Measurements from ENCODE around the gene FICD. TPM values are rescaled to one million over a fixed set of nuclear protein-coding genes. Genes with fewer than 3 reads are reported as not detected.
A peak's percentile ranks its signal among the peaks of the same experiment; 100 is the strongest.

The FICD gene
- total and polyA plus RNA-seq, 2 donors (not counting 1 experiment from before 2014, with no cell fraction given), result 1.9 to 8.6 TPM

- Histone ChIP-seq H3K9me3 (ENCODE audit: control insufficient read depth, insufficient read depth, low read depth, low read length) (no peaks in the 10 kb centered on the region), H3K27me3 (ENCODE audit: control insufficient read depth, insufficient read depth, low read length) (no peaks in the 10 kb centered on the region), H3K36me3 (ENCODE audit: control insufficient read depth, insufficient read depth, low read length) (no peaks in the 10 kb centered on the region), H3K9ac (ENCODE audit: insufficient read depth, low read length) (no peak overlapping the region), H3K4me1 (ENCODE audit: control insufficient read depth, extremely low read depth, insufficient read depth, low read length) (no peaks in the 10 kb centered on the region), H3K79me2 (ENCODE audit: control insufficient read depth, insufficient read depth, low read length) (no peaks in the 10 kb centered on the region), H3K4me3 (replicated peaks in 1 of 4; ENCODE audit: control extremely low read depth in 1 of 4, insufficient read depth in 1 of 4, low read depth in 3 of 4, low read length in 4 of 4) (no peak overlapping the region), H2AFZ (ENCODE audit: low read length) (no peak overlapping the region), H4K20me1 (ENCODE audit: control insufficient read depth, extremely low read depth, insufficient read depth, low read length) (no peaks in the 10 kb centered on the region), H3K4me2 (ENCODE audit: extremely low read depth, insufficient read depth, low read length) (no peak overlapping the region), H3K27ac (ENCODE audit: insufficient read depth, low read length) (no peak overlapping the region)
- TF ChIP-seq EZH2 (IDR thresholded peaks at IDR 0.05; ENCODE audit: low read length, missing control alignments), result no peak
- no peak for TF ChIP-seq CTCF (conservative IDR thresholded peaks at IDR 0.05 in 1 of 2, IDR thresholded peaks at IDR 0.05 in 1 of 2; ENCODE audit: low read depth in 1 of 2, low read length in 2 of 2)
- peak in 1 of 2 donors; percentile 41 for DNase-seq (ENCODE audit: low read depth in 2 of 2)
Observed at GRCh38 chr12:108482717-108483212, 32.3 kb upstream of the FICD start.

GRCh38 chr12:108483213-108484059, 31.6 kb upstream of the FICD start:
- Histone ChIP-seq H3K27me3 (ENCODE audit: control insufficient read depth, insufficient read depth, low read length) (no peaks in the 10 kb centered on the region), H3K4me1 (ENCODE audit: control insufficient read depth, extremely low read depth, insufficient read depth, low read length) (no peaks in the 10 kb centered on the region), H3K9me3 (ENCODE audit: control insufficient read depth, insufficient read depth, low read depth, low read length) (no peaks in the 10 kb centered on the region), H3K36me3 (ENCODE audit: control insufficient read depth, insufficient read depth, low read length) (no peaks in the 10 kb centered on the region), H2AFZ (ENCODE audit: low read length) (no peak overlapping the region), H3K9ac (ENCODE audit: insufficient read depth, low read length) (no peak overlapping the region), H3K79me2 (ENCODE audit: control insufficient read depth, insufficient read depth, low read length) (no peaks in the 10 kb centered on the region), H4K20me1 (ENCODE audit: control insufficient read depth, extremely low read depth, insufficient read depth, low read length) (no peaks in the 10 kb centered on the region), H3K4me3 (replicated peaks in 1 of 4; ENCODE audit: control extremely low read depth in 1 of 4, insufficient read depth in 1 of 4, low read depth in 3 of 4, low read length in 4 of 4) (no peak overlapping the region), H3K27ac (ENCODE audit: insufficient read depth, low read length) (no peak overlapping the region), H3K4me2 (ENCODE audit: extremely low read depth, insufficient read depth, low read length) (no peak overlapping the region)
- DNase-seq (ENCODE audit: low read depth in 2 of 2), result no peak
- TF ChIP-seq EZH2 (IDR thresholded peaks at IDR 0.05; ENCODE audit: low read length, missing control alignments) (no peak), CTCF (conservative IDR thresholded peaks at IDR 0.05 in 1 of 2, IDR thresholded peaks at IDR 0.05 in 1 of 2; ENCODE audit: low read depth in 1 of 2, low read length in 2 of 2) (no peak)

GRCh38 chr12:108484431-108484830, 30.6 kb upstream of the FICD start:
- no peak for DNase-seq (ENCODE audit: low read depth in 2 of 2)
- Histone ChIP-seq H3K36me3 (ENCODE audit: control insufficient read depth, insufficient read depth, low read length) (no peaks in the 10 kb centered on the region), H3K27ac (ENCODE audit: insufficient read depth, low read length) (no peak overlapping the region), H3K9ac (ENCODE audit: insufficient read depth, low read length) (no peak overlapping the region), H3K9me3 (ENCODE audit: control insufficient read depth, insufficient read depth, low read depth, low read length) (no peaks in the 10 kb centered on the region), H3K4me2 (ENCODE audit: extremely low read depth, insufficient read depth, low read length) (no peak overlapping the region), H3K79me2 (ENCODE audit: control insufficient read depth, insufficient read depth, low read length) (no peaks in the 10 kb centered on the region), H3K4me3 (replicated peaks in 1 of 4; ENCODE audit: control extremely low read depth in 1 of 4, insufficient read depth in 1 of 4, low read depth in 3 of 4, low read length in 4 of 4) (no peak overlapping the region), H2AFZ (ENCODE audit: low read length) (no peak overlapping the region), H3K27me3 (ENCODE audit: control insufficient read depth, insufficient read depth, low read length) (no peaks in the 10 kb centered on the region), H4K20me1 (ENCODE audit: control insufficient read depth, extremely low read depth, insufficient read depth, low read length) (no peaks in the 10 kb centered on the region), H3K4me1 (ENCODE audit: control insufficient read depth, extremely low read depth, insufficient read depth, low read length) (no peaks in the 10 kb centered on the region)
- no peak for TF ChIP-seq EZH2 (IDR thresholded peaks at IDR 0.05; ENCODE audit: low read length, missing control alignments)
- no peak for TF ChIP-seq CTCF (conservative IDR thresholded peaks at IDR 0.05 in 1 of 2, IDR thresholded peaks at IDR 0.05 in 1 of 2; ENCODE audit: low read depth in 1 of 2, low read length in 2 of 2)

Data from fibroblast of lung (primary cell).